Measurements from ENCODE around the gene CCDC172.
A peak's percentile ranks its signal among the peaks of the same experiment; 100 is the strongest.
"Not testable (repeated sequence)": the region's sequence is repeated elsewhere in the genome, so short reads cannot be mapped to it uniquely, and the experiment has no call there.

The CCDC172 gene

GRCh38 chr10:116382290-116382689, 58.0 kb downstream of the CCDC172 start:
- Histone ChIP-seq H3K27me3 (ENCODE audit: insufficient read depth, poor library complexity, severe bottlenecking) (no peaks in the 10 kb centered on the region), H3K4me3 (replicated peaks; ENCODE audit: insufficient read depth, low read length) (no peak overlapping the region), H3K27ac (replicated peaks) (no peak overlapping the region)
- no peak for DNase-seq (ENCODE audit: low read depth in 1 of 2, low spot score in 1 of 2)
- no peak for TF ChIP-seq SPI1 (IDR thresholded peaks at IDR 0.05; ENCODE audit: borderline replicate concordance, low read depth)
- no peak for TF ChIP-seq GABPA (IDR thresholded peaks at IDR 0.05; ENCODE audit: low read depth)
- TF ChIP-seq CTCF (IDR thresholded peaks at IDR 0.05; ENCODE audit: insufficient read depth, low read length), result no peak
- TF ChIP-seq POLR2AphosphoS5 (IDR thresholded peaks at IDR 0.05; ENCODE audit: low read depth), result no peak
- no peak for TF ChIP-seq REST (IDR thresholded peaks at IDR 0.05; ENCODE audit: insufficient replicate concordance, low read depth)

- TF ChIP-seq GABPA (IDR thresholded peaks at IDR 0.05; ENCODE audit: low read depth), result no peak
- no peak for TF ChIP-seq CTCF (IDR thresholded peaks at IDR 0.05; ENCODE audit: insufficient read depth, low read length)
- TF ChIP-seq POLR2AphosphoS5 (IDR thresholded peaks at IDR 0.05; ENCODE audit: low read depth), result no peak
- no peak for DNase-seq (ENCODE audit: low read depth in 1 of 2, low spot score in 1 of 2)
- Histone ChIP-seq H3K27me3 (ENCODE audit: insufficient read depth, poor library complexity, severe bottlenecking) (no peaks in the 10 kb centered on the region), H3K4me3 (replicated peaks; ENCODE audit: insufficient read depth, low read length) (no peak overlapping the region), H3K27ac (replicated peaks) (no peak overlapping the region)
Observed at GRCh38 chr10:116385311-116385710, 61.1 kb downstream of the CCDC172 start.

- Histone ChIP-seq H3K4me3 (replicated peaks; ENCODE audit: insufficient read depth, low read length) (no peak overlapping the region), H3K27me3 (ENCODE audit: insufficient read depth, poor library complexity, severe bottlenecking) (no peaks in the 10 kb centered on the region), H3K27ac (replicated peaks) (no peak overlapping the region)
- TF ChIP-seq REST (IDR thresholded peaks at IDR 0.05; ENCODE audit: insufficient replicate concordance, low read depth) (no peak), CTCF (IDR thresholded peaks at IDR 0.05; ENCODE audit: insufficient read depth, low read length) (peak; percentile 5)
- DNase-seq (ENCODE audit: low read depth in 1 of 2, low spot score in 1 of 2), result no peak
Observed at GRCh38 chr10:116385994-116386809, 62.0 kb downstream of the CCDC172 start.

GRCh38 chr10:116393246-116393831, 69.1 kb downstream of the CCDC172 start:
- H3K4me3 ChIP-seq (replicated peaks; ENCODE audit: insufficient read depth, low read length); H3K27ac ChIP-seq (replicated peaks); DNase-seq (ENCODE audit: low read depth in 1 of 2, low spot score in 1 of 2); H3K27me3 ChIP-seq (ENCODE audit: insufficient read depth, poor library complexity, severe bottlenecking): not testable (repeated sequence)
